IMR-90 (cell line): ENCODE data around the gene RGS16.

Experiments
- CEBPB ChIP-seq: IDR thresholded peaks from 2 replicates; pipeline ENCODE4 v1.6.1; 2012; ENCODE audit warnings: low read depth, low read length, improper control_type of control experiment
- MAFK ChIP-seq: IDR thresholded peaks from 2 replicates; pipeline ENCODE4 v1.6.1; 2012; ENCODE audit warnings: low read depth, low read length, improper control_type of control experiment
- MAZ ChIP-seq: IDR thresholded peaks from 2 replicates; pipeline ENCODE4 v1.6.1; 2012; ENCODE audit warnings: low read depth, mild to moderate bottlenecking, low read length, improper control_type of control experiment, moderate library complexity, borderline replicate concordance
- MXI1 ChIP-seq: IDR thresholded peaks from 2 replicates; pipeline ENCODE4 v1.6.1; 2012; ENCODE audit warnings: low read depth, mild to moderate bottlenecking, low read length, moderate library complexity, borderline replicate concordance
- POLR2A ChIP-seq: IDR thresholded peaks from 2 replicates; pipeline ENCODE4 v1.6.1; 2012; ENCODE audit warnings: mild to moderate bottlenecking, low read depth, low read length
- RAD21 ChIP-seq: IDR thresholded peaks from 2 replicates; pipeline ENCODE4 v1.6.1; 2012; ENCODE audit warnings: low read length, improper control_type of control experiment
- RFX5 ChIP-seq: IDR thresholded peaks from 2 replicates; pipeline ENCODE4 v1.8.0; 2012; ENCODE audit warnings: low read depth, mild to moderate bottlenecking, low read length, moderate library complexity
- TF ChIP-seq, protein P1 (sequence below): conservative IDR thresholded peaks from 2 replicates; pipeline ENCODE4 v1.5.1; 2012; ENCODE audit warnings: mild to moderate bottlenecking, low read depth, low read length, improper control_type of control experiment
- TF ChIP-seq, protein P2 (sequence below): fragments of 150-350 bp; IDR thresholded peaks from 2 replicates; pipeline ENCODE4 v1.6.1; 2016; ENCODE audit warnings: low read depth, mild to moderate bottlenecking, low read length, moderate library complexity, borderline replicate concordance

DNA sequence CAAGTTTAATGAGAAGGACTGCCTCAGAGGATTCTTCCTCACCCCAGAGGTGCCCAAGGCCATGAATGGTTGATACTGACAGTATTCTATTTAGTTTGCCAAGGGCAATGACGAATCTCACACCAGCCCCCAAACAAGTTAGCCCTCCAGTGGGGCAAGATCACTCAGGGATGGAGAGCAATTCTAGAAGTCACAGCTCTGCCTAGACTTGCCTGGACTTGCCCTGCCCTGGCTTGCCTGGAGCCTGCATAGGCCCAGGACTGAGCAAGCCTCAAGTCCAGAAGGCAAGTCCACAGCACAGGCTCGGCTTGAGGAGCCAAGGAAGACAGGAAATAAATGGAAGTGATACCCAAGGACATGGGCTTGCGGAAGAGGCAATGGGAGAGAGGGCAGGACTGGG, 39.5 kb upstream of the RGS16 start:
- TF ChIP-seq, protein P1, sequence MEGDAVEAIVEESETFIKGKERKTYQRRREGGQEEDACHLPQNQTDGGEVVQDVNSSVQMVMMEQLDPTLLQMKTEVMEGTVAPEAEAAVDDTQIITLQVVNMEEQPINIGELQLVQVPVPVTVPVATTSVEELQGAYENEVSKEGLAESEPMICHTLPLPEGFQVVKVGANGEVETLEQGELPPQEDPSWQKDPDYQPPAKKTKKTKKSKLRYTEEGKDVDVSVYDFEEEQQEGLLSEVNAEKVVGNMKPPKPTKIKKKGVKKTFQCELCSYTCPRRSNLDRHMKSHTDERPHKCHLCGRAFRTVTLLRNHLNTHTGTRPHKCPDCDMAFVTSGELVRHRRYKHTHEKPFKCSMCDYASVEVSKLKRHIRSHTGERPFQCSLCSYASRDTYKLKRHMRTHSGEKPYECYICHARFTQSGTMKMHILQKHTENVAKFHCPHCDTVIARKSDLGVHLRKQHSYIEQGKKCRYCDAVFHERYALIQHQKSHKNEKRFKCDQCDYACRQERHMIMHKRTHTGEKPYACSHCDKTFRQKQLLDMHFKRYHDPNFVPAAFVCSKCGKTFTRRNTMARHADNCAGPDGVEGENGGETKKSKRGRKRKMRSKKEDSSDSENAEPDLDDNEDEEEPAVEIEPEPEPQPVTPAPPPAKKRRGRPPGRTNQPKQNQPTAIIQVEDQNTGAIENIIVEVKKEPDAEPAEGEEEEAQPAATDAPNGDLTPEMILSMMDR, result no peak
- TF ChIP-seq, protein P2, sequence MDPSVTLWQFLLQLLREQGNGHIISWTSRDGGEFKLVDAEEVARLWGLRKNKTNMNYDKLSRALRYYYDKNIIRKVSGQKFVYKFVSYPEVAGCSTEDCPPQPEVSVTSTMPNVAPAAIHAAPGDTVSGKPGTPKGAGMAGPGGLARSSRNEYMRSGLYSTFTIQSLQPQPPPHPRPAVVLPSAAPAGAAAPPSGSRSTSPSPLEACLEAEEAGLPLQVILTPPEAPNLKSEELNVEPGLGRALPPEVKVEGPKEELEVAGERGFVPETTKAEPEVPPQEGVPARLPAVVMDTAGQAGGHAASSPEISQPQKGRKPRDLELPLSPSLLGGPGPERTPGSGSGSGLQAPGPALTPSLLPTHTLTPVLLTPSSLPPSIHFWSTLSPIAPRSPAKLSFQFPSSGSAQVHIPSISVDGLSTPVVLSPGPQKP, result no peak
- TF ChIP-seq MAFK (no peak), POLR2A (no peak), MXI1 (no peak), MAZ (no peak), RAD21 (no peak), CEBPB (no peak), RFX5 (no peak)
